PC-3 (cell line): ENCODE results near the gene HOXC9. TPM values are rescaled to one million over a fixed set of nuclear protein-coding genes. Genes with fewer than 3 reads are reported as not detected.

Source experiments
- ATAC-seq: fragments of 200-7000 bp; cut with Tn5 transposase; 2 replicates; pipeline ENCODE4 v1.9.1; 2020; ENCODE audit warnings: mild to moderate bottlenecking, moderate library complexity
- BruUV-seq: library from RNA; stranded (reverse); fragments of 400-500 nt; replicated peaks from 2 replicates; lab custom pipeline; 2021; lab: Mats Ljungman, UMichigan
- CTCF ChIA-PET: fragments of 300-600 bp; sonication (Branson Sonifier 250); formaldehyde crosslinking; loops from one replicate; lab custom pipeline; 2022; ENCODE audit warnings: antibody characterized with exemption; lab: Charles Lee
- POLR2A ChIA-PET: fragments of 300-600 bp; sonication (Branson Sonifier 250); formaldehyde crosslinking; loops from one replicate; lab custom pipeline; 2022; ENCODE audit warnings: antibody characterized with exemption; ENCODE audit not compliant: unreplicated experiment; lab: Charles Lee
- DNase-seq: peaks from one replicate; pipeline ENCODE4 v3.0.0-alpha.2; 2015
- H2AFZ ChIP-seq: fragments of 300-600 bp; sonication (generic); 2 replicates; pipeline ENCODE4 v1.6.0; 2016; ENCODE audit warnings: antibody characterized with exemption, low read length
- H3F3A ChIP-seq: fragments of 300-600 bp; sonication (generic); one replicate; pipeline ENCODE4 v1.6.0; 2017; ENCODE audit warnings: antibody characterized with exemption, low read length, control low read depth, mild to moderate bottlenecking; ENCODE audit not compliant: unreplicated experiment
- H3K27ac ChIP-seq: fragments of 300-600 bp; sonication (generic); 2 replicates; pipeline ENCODE4 v1.5.1; 2016; ENCODE audit warnings: mild to moderate bottlenecking, low read length
- H3K27me3 ChIP-seq: fragments of 300-600 bp; sonication (generic); 2 replicates; pipeline ENCODE4 v1.6.1; 2016; ENCODE audit warnings: low read length, mixed read lengths
- H3K36me3 ChIP-seq: fragments of 300-600 bp; sonication (generic); 2 replicates; pipeline ENCODE4 v1.6.1; 2016; ENCODE audit warnings: low read depth, mixed run types, low read length, mixed read lengths
- H3K4me1 ChIP-seq: fragments of 300-600 bp; sonication (generic); 2 replicates; pipeline ENCODE4 v1.5.1; 2016; ENCODE audit warnings: low read length; ENCODE audit not compliant: insufficient read depth
- H3K4me2 ChIP-seq: fragments of 300-600 bp; sonication (generic); 2 replicates; pipeline ENCODE4 v1.6.0; 2016; ENCODE audit warnings: low read length
- H3K4me3 ChIP-seq: fragments of 300-600 bp; sonication (generic); 2 replicates; pipeline ENCODE4 v1.5.1; 2016; ENCODE audit warnings: mild to moderate bottlenecking, low read length, mixed read lengths
- H3K79me2 ChIP-seq: fragments of 300-600 bp; sonication (generic); 2 replicates; pipeline ENCODE4 v1.6.1; 2017; ENCODE audit warnings: low read length, mixed read lengths
- H3K9ac ChIP-seq: fragments of 300-600 bp; sonication (generic); 2 replicates; pipeline ENCODE4 v1.6.0; 2016; ENCODE audit warnings: mild to moderate bottlenecking, low read length
- H3K9me2 ChIP-seq: fragments of 300-600 bp; sonication (generic); replicated peaks from 2 replicates; pipeline ENCODE4 v1.6.1; 2016; ENCODE audit warnings: mixed run types, low read length, mixed read lengths
- H3K9me3 ChIP-seq: fragments of 300-600 bp; sonication (generic); 2 replicates; pipeline ENCODE4 v1.6.1; 2016; ENCODE audit warnings: low read length, mixed read lengths
- H4K20me1 ChIP-seq: fragments of 300-600 bp; sonication (generic); 2 replicates; pipeline ENCODE4 v1.6.1; 2016; ENCODE audit warnings: low read length, mixed read lengths
- EZH2 ChIP-seq: fragments of 300-600 bp; sonication (generic); IDR thresholded peaks from one replicate; pipeline ENCODE4 v1.6.1; 2017; ENCODE audit warnings: antibody characterized with exemption, mild to moderate bottlenecking, low read length; ENCODE audit not compliant: unreplicated experiment
- EZH2phosphoT487 ChIP-seq: fragments of 300-600 bp; sonication (generic); IDR thresholded peaks from 2 replicates; pipeline ENCODE4 v1.6.1; 2018; ENCODE audit warnings: mild to moderate bottlenecking, antibody characterized with exemption, low read length, borderline replicate concordance
- intact Hi-C: fragments of 100-400 bp; cut with micrococcal nuclease; formaldehyde crosslinking; loops from 2 replicates; pipeline ENCODE4 v1.9.0; 2023
- total RNA-seq: library from RNA; depleted of rRNA; stranded (reverse); fragments of >200 nt; gene quantifications from 2 replicates; pipeline ENCODE4 v1.2.3, GENCODE V29; 2014
- TF ChIP-seq, protein P1 (sequence below): fragments of 300-600 bp; sonication (generic); conservative IDR thresholded peaks from 2 replicates; pipeline ENCODE4 v1.5.1; 2017; ENCODE audit warnings: antibody characterized with exemption, low read depth, mild to moderate bottlenecking, low read length

Gene HOXC9
- total RNA-seq, 1 experiment from 2014 or later, result 1.5 TPM

DNA sequence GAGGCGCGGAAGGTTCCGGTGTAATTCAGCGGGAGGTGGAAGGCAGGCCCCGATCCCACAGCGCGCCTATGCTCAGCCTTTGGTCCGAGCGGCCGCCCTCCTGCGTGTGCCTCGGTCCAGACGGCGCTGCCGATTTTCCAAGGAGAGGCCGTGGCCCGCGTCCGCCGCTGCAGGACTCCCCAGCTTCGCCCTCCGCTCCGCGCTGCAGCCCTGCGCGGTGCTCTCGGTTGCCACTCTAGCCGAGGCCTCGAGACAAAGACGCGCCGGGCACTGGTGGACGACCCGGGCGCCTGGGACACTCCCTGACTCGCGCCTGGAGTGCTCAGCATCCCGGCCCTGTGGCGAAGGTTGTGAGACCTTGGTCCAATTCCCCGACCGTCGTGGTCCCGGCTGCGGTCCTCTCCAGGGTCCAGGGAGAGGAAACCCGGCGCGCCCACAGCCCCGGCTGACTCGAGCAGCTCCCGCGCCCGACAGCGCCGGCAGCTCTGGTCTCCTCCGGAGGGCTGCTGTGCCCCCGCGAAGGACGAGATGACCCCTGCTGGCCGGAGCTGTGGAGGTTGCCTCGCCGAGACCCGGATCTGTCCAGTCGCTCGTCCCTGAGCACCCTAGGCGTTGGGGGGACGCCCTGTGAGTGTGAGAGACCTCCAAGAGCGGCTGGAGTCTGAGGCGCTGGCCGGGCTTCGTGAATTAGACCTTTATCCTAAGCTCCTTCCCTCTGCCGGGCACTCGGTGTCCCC is 38.8 kb upstream of the HOXC9 start:
- Histone ChIP-seq H3K4me2 (no peak overlapping the region), H3K27me3 (no peaks in the 10 kb centered on the region), H3K27ac (no peak overlapping the region), H3K36me3 (no peaks in the 10 kb centered on the region), H3F3A (no peaks in the 10 kb centered on the region), H3K9me3 (no peaks in the 10 kb centered on the region), H4K20me1 (no peaks in the 10 kb centered on the region), H3K9me2 (no peaks in the 10 kb centered on the region), H3K79me2 (no peaks in the 10 kb centered on the region), H3K9ac (no peak overlapping the region), H3K4me1 (no peaks in the 10 kb centered on the region), H2AFZ (no peak overlapping the region), H3K4me3 (no peak overlapping the region)
- POLR2A ChIA-PET, result no interaction called here
- ATAC-seq (no peak), DNase-seq (no peak)
- TF ChIP-seq EZH2phosphoT487 (no peak), EZH2 (no peak)
- TF ChIP-seq, protein P1, sequence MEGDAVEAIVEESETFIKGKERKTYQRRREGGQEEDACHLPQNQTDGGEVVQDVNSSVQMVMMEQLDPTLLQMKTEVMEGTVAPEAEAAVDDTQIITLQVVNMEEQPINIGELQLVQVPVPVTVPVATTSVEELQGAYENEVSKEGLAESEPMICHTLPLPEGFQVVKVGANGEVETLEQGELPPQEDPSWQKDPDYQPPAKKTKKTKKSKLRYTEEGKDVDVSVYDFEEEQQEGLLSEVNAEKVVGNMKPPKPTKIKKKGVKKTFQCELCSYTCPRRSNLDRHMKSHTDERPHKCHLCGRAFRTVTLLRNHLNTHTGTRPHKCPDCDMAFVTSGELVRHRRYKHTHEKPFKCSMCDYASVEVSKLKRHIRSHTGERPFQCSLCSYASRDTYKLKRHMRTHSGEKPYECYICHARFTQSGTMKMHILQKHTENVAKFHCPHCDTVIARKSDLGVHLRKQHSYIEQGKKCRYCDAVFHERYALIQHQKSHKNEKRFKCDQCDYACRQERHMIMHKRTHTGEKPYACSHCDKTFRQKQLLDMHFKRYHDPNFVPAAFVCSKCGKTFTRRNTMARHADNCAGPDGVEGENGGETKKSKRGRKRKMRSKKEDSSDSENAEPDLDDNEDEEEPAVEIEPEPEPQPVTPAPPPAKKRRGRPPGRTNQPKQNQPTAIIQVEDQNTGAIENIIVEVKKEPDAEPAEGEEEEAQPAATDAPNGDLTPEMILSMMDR, result no peak
- BruUV-seq, result no TSS peak
- CTCF ChIA-PET, result no interaction called here
- intact Hi-C loops, result no loop called here

DNA sequence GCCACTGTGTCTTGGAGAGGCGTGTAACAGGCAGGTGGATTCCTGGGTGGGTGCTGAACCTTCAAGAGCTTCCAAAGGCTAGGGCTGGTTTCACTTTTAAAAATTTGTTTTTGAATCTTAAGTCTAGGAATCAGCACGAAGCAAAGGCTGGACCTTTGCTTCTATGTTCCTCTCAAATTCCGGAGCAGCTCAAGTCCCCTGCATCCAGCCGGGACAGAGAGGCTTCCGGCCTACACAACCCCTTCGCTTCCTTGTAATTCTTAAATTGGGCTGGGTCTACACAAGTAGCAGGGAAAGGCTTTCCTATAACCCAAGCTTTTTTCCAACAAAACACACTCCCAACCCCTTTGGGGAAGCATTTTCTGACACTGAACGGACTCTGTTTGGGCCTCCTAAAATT is 37.0 kb upstream of the HOXC9 start:
- no peaks in the 10 kb centered on the region for H3K27me3 ChIP-seq
- no peak for ATAC-seq

More for the DNA sequence above, 37.0 kb upstream of the HOXC9 start:
- Histone ChIP-seq H3K4me1 (no peaks in the 10 kb centered on the region), H3K27ac (no peak overlapping the region), H3K9me3 (no peaks in the 10 kb centered on the region), H3K36me3 (no peaks in the 10 kb centered on the region), H2AFZ (no peak overlapping the region), H3K9me2 (no peaks in the 10 kb centered on the region), H3K4me2 (no peak overlapping the region), H3K4me3 (no peak overlapping the region), H3K9ac (no peak overlapping the region), H4K20me1 (no peaks in the 10 kb centered on the region), H3K79me2 (no peaks in the 10 kb centered on the region), H3F3A (no peaks in the 10 kb centered on the region)
- POLR2A ChIA-PET, result no interaction called here
- DNase-seq, result no peak
- CTCF ChIA-PET, result interaction anchor here (0.5 kb wide), 1 partner anchor 404 kb away, joined by 3 read pairs; no protein-coding TSS in a partner anchor
- intact Hi-C loops, result no loop called here
- TF ChIP-seq EZH2phosphoT487 (no peak), EZH2 (no peak)
- TF ChIP-seq, protein P1, result no peak
- BruUV-seq, result no TSS peak
